Measurements from ENCODE around the gene SLC20A1. TPM values are rescaled to one million over a fixed set of nuclear protein-coding genes. Genes with fewer than 3 reads are reported as not detected.

SLC20A1 gene
- polyA plus RNA-seq, 10 donors = 16.1 to 32.4 (median 21.9) TPM

DNA sequence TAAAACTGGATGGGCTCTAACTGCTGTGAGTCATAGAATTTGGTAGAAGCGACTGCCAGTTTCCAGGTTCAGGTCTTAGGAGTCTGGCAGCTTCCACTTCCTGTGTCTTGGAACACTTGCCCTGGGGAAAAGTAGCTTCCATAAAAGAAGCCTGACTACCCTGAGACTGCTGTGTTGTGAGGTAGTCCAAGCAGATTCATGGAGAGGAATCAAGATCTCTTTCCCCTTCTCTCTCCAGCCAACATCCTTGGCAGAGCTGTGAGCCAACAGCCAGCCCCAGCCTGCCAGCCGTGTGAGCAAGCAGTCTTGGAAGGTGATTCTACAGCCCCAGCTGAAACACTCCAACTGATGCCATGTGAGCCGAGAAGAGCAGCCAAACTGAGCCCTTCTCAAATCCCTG, 33.7 kb downstream of the SLC20A1 start:
- DNase-seq = peak in 1 of 3 donors; percentile 34

DNA sequence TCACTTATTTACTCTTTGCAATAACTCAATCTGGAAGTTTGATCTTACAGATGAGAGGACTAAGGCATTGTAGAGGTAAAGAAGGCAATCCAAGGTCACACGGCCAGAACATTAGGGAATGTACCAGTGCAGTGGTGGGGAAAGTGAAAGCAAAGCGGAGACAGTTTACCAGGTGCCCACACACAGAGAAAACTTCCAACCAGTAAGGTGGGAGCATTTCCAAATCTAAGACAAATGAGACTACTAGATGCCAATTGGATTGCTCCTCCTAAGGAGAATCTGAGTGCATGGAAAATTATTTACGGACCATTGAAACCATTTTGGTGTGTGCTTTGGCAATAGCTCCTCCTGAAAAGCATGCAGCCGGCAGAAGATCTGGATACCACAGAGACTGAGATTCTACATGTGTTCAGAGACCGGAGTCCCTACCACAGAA, 34.9 kb downstream of the SLC20A1 start:
- peak in 1 of 3 donors; percentile 27 for DNase-seq

DNA sequence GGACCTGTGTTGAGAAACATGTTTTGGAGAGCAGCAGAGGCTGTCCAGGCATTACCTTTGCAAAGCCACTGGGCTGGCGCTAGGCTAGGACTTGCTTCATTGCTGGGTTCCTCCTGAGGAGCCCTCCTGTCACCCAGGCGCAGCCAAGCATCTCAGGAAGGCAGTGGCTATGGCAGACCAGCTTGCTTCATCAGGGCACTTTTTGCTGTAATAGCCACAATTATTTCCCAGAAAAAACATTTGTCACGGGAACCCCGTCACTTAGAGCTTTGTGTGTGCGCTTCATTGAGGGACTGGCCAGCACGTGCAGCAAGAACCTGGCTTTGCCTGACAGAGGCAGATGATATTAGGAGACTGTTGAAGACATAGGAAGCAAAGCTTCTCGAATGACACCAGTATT, 36.4 kb downstream of the SLC20A1 start:
- no peak for DNase-seq

DNA sequence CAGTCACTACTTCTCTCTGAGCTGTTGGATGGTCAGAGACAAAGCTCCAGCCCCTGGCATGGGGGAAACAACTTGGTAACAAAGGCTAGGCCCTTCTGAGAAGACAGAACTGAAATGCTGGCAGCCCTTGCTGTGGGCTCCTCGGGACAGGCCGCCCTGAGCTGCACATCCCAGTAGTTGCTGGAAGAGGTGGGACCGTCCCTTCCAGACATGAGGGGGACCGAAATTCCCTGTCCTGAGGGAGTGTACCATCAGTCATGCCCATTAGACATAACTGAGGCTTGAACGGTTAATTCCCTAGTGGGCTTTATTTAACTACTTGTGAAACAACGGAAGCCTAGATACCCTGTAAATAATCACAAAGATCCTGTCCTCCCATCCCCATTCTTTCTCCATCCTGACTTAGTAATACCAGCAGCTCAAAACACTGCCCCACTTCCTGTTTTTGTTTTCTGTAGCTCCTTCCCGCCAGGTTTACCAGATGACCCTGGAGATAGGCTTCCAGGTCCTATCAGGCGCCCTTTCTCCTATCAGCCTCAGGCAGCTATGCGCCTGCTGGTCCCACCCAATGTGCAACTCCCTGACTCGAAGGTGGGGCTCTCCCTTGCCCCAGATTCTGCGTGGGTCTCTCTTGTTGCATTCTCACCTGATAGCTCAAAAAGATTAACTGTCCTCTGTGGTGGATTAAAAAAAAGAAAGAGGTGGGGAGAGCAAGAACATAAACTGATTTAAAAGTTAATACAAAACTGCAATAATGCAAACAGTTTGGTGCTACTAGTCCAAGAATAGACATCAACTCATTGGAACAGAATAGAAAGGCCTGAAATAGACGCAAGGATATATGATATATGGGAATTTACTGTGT, 38.0 kb downstream of the SLC20A1 start:
- DNase-seq = no peak

DNA sequence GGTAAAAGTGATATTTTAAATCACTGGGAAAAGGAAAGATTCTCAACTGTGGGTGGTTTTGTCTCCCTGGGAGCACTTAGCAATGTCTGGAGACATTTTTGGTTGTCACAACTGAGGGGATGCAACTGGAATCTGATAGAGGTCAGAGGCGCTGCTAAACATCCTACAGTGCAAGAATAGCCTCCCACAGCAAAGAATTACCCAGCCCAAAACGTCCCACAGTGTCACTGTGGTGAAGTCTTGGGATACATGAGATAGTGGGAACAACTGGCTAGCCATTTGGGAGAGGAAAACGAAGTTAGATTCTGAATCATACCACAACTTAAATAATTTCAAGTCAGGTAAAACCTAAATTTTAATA, 38.7 kb downstream of the SLC20A1 start:
- DNase-seq = no peak

DNA sequence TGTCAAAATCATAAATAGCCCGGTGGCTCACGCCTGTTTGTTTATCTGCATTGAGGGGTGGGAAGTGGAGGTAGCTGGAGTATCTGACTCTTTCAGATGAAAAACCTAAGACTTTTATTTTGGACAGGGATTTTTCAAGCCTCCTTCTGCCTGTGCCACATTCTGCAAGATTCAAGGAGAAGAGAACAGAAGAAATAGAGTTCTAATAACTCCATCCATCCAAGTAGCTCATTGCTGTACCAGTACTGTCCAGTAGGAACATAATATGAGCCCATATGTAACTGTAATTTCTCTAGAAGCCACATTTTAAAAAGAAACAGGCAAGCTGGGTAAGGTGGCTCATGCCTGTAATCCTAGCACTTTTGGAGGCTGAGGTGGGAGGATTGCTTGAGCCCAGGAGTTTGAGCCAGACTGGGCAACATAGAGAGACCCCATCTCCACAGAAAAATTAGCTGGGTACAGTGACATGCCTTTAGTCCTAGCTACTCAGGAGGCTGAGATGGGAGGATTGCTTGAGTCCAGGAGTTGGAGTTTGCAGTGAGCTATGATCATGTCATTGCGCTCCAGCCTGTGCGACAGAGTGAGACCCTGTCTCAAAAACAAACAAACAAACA, 39.6 kb downstream of the SLC20A1 start:
- DNase-seq = no peak

DNA sequence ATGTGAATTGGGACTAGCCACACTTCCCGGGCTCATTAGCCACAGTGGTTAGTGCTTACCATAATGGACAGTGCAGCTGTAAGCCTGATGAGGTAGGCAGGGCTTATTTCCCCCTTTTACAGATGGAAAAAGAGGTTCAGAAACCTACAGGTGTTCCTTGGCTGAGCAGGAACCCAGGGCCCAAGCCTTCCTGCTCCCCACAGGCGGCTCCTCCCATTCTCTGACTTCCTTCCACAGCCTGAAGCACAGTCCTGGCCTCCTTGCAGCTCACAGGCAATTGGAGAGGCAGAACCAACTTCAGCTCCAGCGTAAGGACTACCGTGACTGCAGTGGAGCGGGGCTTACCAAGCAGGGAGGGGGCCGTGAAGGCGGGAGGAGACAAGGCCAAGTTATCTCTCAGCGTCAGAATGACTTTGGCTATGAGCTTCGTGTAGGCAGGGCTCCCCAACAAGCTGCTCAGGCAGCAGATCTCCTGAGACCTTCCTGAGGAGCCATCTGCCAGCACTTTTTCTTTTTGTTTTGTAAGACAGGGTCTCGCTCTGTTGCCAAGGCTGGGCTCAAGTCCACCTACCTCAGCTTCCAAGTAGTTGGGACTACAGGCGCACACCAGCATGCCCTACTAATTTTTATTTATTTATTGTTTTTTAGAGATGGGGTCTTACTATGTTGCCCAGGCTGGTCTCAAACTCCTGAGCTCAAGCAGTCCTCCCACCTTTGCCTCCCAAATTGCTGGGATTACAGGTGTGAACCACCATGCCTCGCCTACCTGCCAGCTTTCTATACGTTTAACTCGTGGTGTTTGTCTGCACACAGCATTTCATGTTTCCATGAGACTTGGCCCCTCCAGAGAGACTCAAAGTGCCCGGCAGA, 40.8 kb downstream of the SLC20A1 start:
- DNase-seq = peak in 1 of 3 donors; percentile 53

DNA sequence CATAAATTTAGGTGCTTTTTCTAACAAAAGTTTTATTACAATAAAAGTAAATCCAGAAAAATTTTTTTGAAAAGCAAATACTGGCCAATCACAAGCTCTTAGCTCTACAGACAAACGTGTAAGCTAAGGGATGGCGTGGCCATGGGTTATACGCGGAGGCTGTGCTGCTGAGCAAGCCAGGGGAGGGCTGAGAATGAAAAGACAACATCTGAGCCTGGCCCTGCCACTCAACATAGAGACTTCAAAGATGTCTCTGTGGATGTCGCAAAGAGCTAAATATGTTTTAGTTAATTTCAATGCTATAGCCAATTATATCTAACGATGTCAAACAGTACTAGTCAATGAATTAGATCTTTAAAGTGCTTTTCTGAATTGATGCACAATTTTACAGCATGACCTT, 41.8 kb downstream of the SLC20A1 start:
- DNase-seq = no peak

DNA sequence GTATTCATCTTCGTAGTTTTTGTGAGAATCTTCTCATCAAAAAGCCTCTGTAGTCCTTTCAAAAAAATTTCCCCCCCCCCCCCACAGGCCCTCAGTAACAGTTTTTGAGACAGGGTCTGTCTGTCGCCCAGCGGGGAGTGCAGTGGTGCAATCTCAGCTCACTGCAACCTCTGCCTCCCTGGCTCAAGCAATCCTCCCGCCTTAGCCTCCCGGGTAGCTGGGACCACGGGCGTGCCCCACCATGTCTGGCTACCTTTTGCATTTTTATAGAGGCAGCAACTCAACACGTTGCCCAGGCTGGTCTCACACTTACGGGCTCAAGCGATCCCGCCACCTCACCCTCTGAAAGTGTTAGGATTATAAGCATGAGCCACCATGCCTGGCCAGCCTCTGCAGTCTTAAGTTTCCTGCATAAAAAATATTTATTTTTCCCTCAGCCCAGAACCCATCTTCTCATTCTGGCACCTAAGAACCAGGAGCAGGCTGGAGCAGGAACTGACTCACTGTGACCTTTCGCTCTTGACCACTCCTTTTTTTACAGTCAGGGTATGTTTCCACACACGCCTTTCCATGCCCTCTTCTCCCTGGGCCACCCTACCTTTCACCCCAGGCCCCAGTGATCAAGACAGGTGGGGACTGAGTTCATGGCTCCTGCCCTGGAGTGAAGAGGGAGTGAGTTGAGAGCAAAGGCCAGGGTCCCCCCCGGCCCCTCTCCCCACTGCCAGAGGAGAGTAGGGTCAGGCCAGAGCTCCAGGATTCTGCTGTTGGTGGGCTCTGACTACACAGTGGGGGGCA, 42.5 kb downstream of the SLC20A1 start:
- no peak for DNase-seq

DNA sequence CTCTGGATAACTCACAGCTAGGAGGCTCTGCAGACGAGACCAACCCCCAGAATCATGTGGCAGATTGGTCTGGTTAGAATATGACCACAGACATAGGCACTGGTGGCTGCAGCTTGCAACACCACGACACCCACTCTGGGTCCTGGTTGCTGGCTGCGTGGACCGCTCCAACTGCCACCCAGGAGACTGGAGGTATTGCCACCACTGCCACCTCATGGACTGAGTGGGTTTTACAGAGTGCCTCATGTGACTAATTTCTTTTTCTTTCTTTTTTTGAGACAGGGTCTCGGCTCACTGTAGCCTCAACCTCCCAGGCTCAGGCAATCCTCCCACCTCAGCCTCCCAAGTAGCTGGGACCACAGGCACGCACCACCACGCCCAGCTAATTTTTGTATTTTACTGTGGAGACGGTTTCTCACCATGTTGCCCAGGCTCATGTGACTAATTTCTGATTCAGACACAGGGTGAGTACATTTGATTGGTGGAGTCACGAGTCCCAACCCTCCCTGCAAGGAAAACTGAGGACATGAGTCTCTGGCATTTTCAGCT, 45.2 kb downstream of the SLC20A1 start:
- DNase-seq = peak in 1 of 3 donors; percentile 43

DNA sequence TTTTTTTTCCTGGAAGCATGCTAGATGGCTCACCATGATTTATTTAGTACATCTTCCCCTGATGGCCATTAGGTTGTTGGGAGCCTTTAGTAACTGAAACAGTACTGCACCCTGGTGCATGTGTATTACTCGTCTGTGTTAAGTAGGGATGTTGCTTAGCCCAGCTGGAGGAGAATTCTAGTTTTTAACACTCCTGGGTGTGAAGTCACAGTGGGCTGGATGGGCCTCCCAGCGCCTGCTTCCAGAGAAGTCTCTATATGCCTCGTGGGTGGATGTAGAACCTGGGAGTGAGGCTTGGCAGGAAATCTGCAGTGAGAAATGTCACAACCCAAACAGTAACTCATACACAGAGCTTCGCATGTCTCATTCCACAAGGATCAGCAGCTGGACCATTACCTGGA, 46.1 kb downstream of the SLC20A1 start:
- peak in 1 of 3 donors; percentile 49 for DNase-seq

DNA sequence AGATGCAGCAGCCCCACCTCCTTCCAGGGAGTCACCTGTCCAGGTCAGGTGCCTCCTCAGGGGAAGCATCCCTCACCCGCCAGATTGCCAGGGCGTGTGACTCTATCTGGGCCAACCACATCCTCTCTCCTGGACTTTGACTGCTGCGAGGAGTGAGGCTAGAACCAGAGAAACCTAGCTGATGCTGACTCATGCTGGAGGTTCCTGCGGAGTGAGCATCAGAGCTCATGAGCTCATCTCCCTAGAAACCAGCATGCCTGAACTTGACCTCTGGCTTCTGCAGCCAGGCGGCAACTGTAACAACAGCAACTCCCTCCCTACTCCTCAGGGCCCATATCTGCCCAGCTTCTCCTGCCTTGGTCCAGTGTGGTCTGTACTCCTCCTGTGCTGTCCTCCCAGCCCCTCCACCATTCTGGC, 46.8 kb downstream of the SLC20A1 start:
- peak in 2 of 3 donors; percentile 36 to 53 for DNase-seq

DNA sequence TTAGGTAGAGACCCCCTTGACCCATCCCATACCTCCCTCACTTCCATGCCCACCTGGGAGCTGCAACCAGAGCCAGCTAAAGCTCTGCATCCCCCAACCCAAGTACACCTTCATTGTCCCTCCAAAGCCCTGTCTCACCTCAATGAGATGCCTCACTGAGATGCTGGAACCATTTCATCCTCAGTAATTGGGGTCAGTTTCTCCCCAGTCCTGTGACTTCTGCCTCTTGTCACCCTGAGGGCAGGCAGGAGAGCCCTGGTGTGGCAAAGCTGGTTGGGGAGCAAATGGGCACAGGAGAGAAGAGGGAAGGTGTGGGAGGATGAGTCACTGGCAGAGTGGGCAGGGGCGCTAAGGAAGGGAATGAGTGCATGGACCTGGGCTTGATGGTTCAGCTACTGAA, 47.2 kb downstream of the SLC20A1 start:
- no peak for DNase-seq

DNA sequence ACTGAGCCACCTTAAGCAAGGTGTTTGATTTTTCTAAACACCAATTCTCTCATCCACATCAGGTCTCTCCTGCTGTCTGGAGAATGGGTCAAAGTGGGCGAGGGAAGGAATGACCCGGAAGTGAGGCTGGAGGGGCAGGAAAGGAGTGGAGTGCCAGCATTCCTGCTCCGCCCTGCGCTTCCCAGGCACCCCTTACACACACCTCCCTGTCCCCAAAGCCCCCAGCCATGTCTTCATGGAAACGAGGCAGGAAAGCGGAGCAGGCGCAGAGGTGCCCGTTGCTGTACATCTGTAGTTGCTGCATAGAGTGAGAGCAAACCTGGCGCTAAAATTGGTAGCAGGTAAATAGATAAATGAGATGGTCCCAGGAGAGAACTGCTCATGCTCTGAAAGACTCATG, 47.9 kb downstream of the SLC20A1 start:
- DNase-seq = no peak

DNA sequence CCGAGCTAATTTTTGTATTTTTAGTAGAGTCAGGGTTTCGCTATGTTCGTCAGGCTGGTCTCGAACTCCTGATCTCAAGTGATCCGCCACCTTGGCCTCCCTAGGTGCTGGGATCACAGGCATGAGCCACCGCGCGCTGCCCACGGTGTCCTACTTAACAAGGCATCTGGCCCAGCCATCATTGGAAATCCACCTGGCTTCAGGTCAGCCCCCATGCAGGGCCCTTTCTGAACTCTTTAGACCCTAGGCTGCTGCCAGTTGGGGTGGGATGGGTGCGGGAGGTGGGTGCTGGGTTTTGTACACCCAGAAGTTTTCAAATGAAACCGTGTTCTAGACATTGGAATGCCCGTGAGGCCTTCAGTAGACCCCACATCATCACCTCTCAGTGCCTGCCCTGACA, 48.4 kb downstream of the SLC20A1 start:
- no peak for DNase-seq

DNA sequence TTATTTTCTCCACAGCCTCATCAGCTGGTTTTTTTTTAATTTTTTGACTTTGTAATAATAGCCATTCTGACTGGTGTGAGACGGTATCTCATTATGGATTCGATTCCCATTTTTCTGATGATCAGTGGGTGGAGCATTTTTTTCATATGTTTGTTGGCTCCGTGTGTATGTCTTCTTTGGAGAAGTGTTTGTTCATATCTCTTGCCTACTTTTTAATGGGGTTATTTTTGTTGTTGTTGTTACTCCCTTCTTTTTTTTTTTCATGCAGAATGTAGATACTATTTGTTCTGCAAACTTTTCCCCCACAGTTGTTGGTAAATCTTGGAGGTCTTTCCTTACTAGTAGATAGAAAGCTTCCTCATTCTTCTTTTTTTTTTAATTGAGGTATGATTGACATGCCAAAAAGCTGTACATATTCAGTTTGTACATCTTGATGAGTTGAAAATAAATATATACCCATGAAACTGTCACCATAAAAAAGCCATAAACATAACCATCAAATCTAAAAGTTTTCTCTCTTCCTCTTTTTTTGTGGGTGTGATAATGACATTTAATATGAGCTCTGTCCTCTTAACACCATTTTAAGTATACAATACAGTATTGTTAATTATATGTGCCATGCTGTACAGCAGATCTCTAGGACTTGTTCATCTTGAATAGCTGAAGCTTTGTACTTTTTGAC, 53.2 kb downstream of the SLC20A1 start:
- DNase-seq = no peak

DNA sequence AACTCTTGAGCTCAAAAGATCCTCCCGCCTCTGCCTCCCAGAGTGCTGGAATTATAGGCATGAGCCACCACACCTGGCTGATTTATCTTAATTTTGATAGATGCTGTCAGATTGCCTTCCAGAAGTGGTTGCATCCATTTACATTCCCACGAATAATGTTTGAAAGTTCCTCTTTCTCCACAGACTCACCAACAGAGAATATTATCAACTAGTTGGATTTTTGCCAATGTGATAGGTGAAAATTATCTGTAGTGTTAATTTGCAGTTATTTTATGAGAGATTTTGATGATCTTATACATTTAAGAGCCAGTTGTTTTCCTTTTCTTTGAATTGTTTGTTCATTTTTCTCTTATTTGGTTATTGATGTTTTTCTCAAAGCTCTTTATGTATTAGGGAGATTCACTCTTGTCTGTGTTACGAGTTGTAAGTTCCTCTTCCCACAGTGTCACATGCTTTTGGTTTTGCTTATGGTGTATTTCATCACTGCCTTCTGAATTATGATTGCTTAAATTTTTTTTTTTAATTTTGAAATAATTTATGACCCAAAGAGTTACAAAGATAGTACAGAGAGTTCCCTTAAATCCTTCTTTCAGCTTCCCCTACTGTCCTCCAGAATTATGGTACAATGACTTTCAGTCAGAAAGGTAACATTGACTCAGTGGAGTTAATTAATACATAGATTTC, 54.4 kb downstream of the SLC20A1 start:
- DNase-seq = no peak

DNA sequence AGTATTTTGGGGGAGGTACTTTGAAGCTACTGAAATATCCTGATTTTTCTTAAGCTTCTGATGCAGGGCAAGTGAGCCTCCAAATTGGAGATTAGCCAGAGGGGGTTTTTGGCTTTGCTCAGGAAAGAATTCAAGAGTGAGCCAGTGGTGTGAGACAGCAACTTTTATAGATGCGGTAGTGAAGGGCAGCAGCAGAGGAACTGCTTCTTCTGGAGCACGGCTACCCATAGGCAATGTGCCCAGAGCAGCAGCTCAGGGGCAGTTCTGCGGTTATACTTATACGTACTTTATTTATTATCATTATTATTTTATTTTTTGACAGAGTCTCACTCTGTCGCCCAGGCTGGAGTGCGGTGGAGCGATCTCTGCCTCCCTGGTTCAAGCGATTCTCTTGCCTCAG, 55.3 kb downstream of the SLC20A1 start:
- DNase-seq = no peak

DNA sequence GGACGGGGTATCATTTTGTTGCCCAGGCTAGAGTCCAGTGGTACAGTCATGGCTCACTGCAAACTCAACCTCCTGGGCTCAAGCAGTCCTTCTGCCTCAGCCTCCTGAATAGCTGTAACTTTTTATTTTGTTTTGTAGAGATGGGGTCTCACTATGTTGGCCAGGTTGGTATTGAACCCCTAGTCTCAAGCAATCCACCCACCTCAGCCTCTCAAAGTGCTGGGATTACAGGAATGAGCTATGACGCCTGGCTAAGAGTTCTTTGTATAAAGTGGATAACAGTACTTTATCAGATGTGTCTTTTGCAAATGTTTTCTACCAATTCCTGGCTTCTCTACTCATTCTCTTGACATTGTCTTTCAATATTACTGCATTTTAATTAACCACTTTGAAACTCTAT, 57.9 kb downstream of the SLC20A1 start:
- DNase-seq = no peak

DNA sequence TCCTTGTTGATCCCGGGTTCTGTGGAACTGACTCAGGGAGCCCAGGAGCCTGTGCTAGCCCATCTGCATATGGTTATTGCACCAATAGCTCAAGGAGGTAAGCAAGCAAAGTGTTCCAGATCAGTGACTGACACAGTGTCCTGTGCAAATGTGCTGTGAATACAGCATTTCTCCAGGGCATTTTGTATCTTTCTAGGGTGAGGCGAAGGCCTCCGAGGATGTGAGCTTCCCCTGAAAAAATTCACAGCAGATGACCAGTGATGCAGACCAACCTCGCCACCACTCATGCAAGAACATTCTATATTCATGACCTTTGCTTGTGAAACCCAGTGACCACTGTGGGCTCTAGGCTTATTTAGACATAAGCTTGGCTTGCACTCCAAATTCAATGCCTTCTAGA, 59.8 kb downstream of the SLC20A1 start:
- DNase-seq = no peak
